ENCODE results near the gene SCAPER. TPM values are rescaled to one million over a fixed set of nuclear protein-coding genes. Genes with fewer than 3 reads are reported as not detected.

The SCAPER gene
- total RNA-seq, 1 donor from 2014 or later, result 24.7 TPM

GRCh38 chr15:76682259-76682658 is 222.9 kb downstream of the SCAPER start:
- DNase-seq (ENCODE audit: low spot score), result no peak

- DNase-seq (ENCODE audit: low spot score), result no peak
These were observed 226.4 kb downstream of the SCAPER start for GRCh38 chr15:76678766-76679165.

- DNase-seq (ENCODE audit: low spot score), result no peak
These were observed 230.3 kb downstream of the SCAPER start for GRCh38 chr15:76674883-76675282.

GRCh38 chr15:76669521-76670207 is 235.5 kb downstream of the SCAPER start:
- no peak for DNase-seq (ENCODE audit: low spot score)

GRCh38 chr15:76668900-76669299 is 236.2 kb downstream of the SCAPER start:
- DNase-seq (ENCODE audit: low spot score), result no peak

- no peak for DNase-seq (ENCODE audit: low spot score)
These were observed 237.0 kb downstream of the SCAPER start for GRCh38 chr15:76667943-76668715.

GRCh38 chr15:76664895-76665294 is 240.2 kb downstream of the SCAPER start:
- DNase-seq (ENCODE audit: low spot score), result no peak

- no peak for DNase-seq (ENCODE audit: low spot score)
These were observed 240.7 kb downstream of the SCAPER start for GRCh38 chr15:76664411-76664810.

- no peak for DNase-seq (ENCODE audit: low spot score)
These were observed 241.6 kb downstream of the SCAPER start for GRCh38 chr15:76663529-76663928.

- no peak for DNase-seq (ENCODE audit: low spot score)
These were observed 256.3 kb downstream of the SCAPER start for GRCh38 chr15:76648732-76649444.

GRCh38 chr15:76647612-76648011 is 257.5 kb downstream of the SCAPER start:
- no peak for DNase-seq (ENCODE audit: low spot score)

GRCh38 chr15:76644646-76645045 is 260.5 kb downstream of the SCAPER start:
- no peak for DNase-seq (ENCODE audit: low spot score)

GRCh38 chr15:76642671-76643070 is 262.5 kb downstream of the SCAPER start:
- no peak for DNase-seq (ENCODE audit: low spot score)

- DNase-seq (ENCODE audit: low spot score), result no peak
These were observed 268.0 kb downstream of the SCAPER start for GRCh38 chr15:76637166-76637565.

- DNase-seq (ENCODE audit: low spot score), result no peak
These were observed 269.1 kb downstream of the SCAPER start for GRCh38 chr15:76636059-76636458.

GRCh38 chr15:76626611-76627010 is 278.5 kb downstream of the SCAPER start:
- no peak for DNase-seq (ENCODE audit: low spot score)

GRCh38 chr15:76625267-76625666 is 279.9 kb downstream of the SCAPER start:
- no peak for DNase-seq (ENCODE audit: low spot score)

- no peak for DNase-seq (ENCODE audit: low spot score)
These were observed 290.4 kb downstream of the SCAPER start for GRCh38 chr15:76614725-76615124.

GRCh38 chr15:76588811-76589747 is 316.1 kb downstream of the SCAPER start:
- peak; percentile 76 for DNase-seq (ENCODE audit: low spot score)

GRCh38 chr15:76585576-76585897 is 319.6 kb downstream of the SCAPER start:
- DNase-seq (ENCODE audit: low spot score), result no peak
